NCI-H2107 treated with DMSO at 0.1 percent for 48 hours (cell line): ENCODE measurements around the gene CEP55.
"Not testable (repeated sequence)": the region's sequence is repeated elsewhere in the genome, so short reads cannot be mapped to it uniquely, and the experiment has no call there.

Experiments
- DNase-seq: peaks from one replicate; lab custom pipeline; 2025; ENCODE audit not compliant: unreplicated experiment; lab: John Stamatoyannopoulos, UW

CEP55 gene

GRCh38 chr10:93505075-93505474, 8.7 kb downstream of the CEP55 start:
- no peak for DNase-seq

- DNase-seq: no peak
These were observed 13.4 kb downstream of the CEP55 start for GRCh38 chr10:93509816-93510215.

- no peak for DNase-seq
These were observed 16.2 kb downstream of the CEP55 start for GRCh38 chr10:93512565-93512964.

- no peak for DNase-seq
These were observed 16.7 kb downstream of the CEP55 start for GRCh38 chr10:93513091-93513490.

- DNase-seq: no peak
These were observed 18.1 kb downstream of the CEP55 start for GRCh38 chr10:93514521-93514920.

- no peak for DNase-seq
These were observed 18.9 kb downstream of the CEP55 start for GRCh38 chr10:93515071-93516005.

- no peak for DNase-seq
These were observed 19.6 kb downstream of the CEP55 start for GRCh38 chr10:93516006-93516380.

- DNase-seq: no peak
These were observed 22.1 kb downstream of the CEP55 start for GRCh38 chr10:93518531-93518930.

- no peak for DNase-seq
These were observed 38.9 kb downstream of the CEP55 start for GRCh38 chr10:93535293-93535692.

GRCh38 chr10:93540871-93541270, 44.5 kb downstream of the CEP55 start:
- DNase-seq: not testable (repeated sequence)

GRCh38 chr10:93541402-93542357, 45.3 kb downstream of the CEP55 start:
- no peak for DNase-seq

GRCh38 chr10:93542358-93542791, 46.0 kb downstream of the CEP55 start:
- no peak for DNase-seq

GRCh38 chr10:93546995-93547394, 50.6 kb downstream of the CEP55 start:
- not testable (repeated sequence) for DNase-seq

GRCh38 chr10:93547522-93547921, 51.1 kb downstream of the CEP55 start:
- no peak for DNase-seq

- no peak for DNase-seq
These were observed 52.1 kb downstream of the CEP55 start for GRCh38 chr10:93548376-93549071.

GRCh38 chr10:93550606-93551005, 54.2 kb downstream of the CEP55 start:
- no peak for DNase-seq

GRCh38 chr10:93552780-93553179, 56.4 kb downstream of the CEP55 start:
- DNase-seq: no peak

GRCh38 chr10:93553482-93554315, 57.3 kb downstream of the CEP55 start:
- no peak for DNase-seq

- no peak for DNase-seq
These were observed 57.9 kb downstream of the CEP55 start for GRCh38 chr10:93554316-93554663.

- peak; percentile 12 for DNase-seq
These were observed 58.5 kb downstream of the CEP55 start for GRCh38 chr10:93554760-93555432.
